GM10266 (cell line): ENCODE data around the gene SLC6A3.
"Not testable (repeated sequence)": the region's sequence is repeated elsewhere in the genome, so short reads cannot be mapped to it uniquely, and the experiment has no call there.

ENCODE experiments used
- DNase-seq: peaks from one replicate; pipeline ENCODE4 v3.0.0; 2012; ENCODE audit errors: extremely low spot score
- CTCF ChIP-seq: IDR thresholded peaks from 2 replicates; pipeline ENCODE4 v1.5.1; 2012; ENCODE audit warnings: mild to moderate bottlenecking, low read depth; ENCODE audit not compliant: control insufficient read depth, insufficient read depth; ENCODE audit errors: missing control alignments

The SLC6A3 gene

GRCh38 chr5:1463326-1464095 is 18.3 kb upstream of the SLC6A3 start:
- no peak for DNase-seq
- no peak for TF ChIP-seq CTCF

- no peak for TF ChIP-seq CTCF
- DNase-seq: no peak
These were observed 17.1 kb upstream of the SLC6A3 start for GRCh38 chr5:1462358-1462757.

- DNase-seq: no peak
- no peak for TF ChIP-seq CTCF
These were observed 16.2 kb upstream of the SLC6A3 start for GRCh38 chr5:1461396-1461795.

GRCh38 chr5:1460054-1460682 is 14.9 kb upstream of the SLC6A3 start:
- TF ChIP-seq CTCF: no peak
- DNase-seq: no peak

GRCh38 chr5:1459435-1459834 is 14.2 kb upstream of the SLC6A3 start:
- DNase-seq: not testable (repeated sequence)

GRCh38 chr5:1456110-1456881 is 11.1 kb upstream of the SLC6A3 start:
- DNase-seq: not testable (repeated sequence)

- DNase-seq: no peak
- TF ChIP-seq CTCF: no peak
These were observed 8.4 kb upstream of the SLC6A3 start for GRCh38 chr5:1453613-1454012.

- no peak for DNase-seq
- TF ChIP-seq CTCF: no peak
These were observed 3.9 kb upstream of the SLC6A3 start for GRCh38 chr5:1449081-1449630.
